GM18868 (cell line): ENCODE measurements around the gene FAM163B.
"Not testable (repeated sequence)": the region's sequence is repeated elsewhere in the genome, so short reads cannot be mapped to it uniquely, and the experiment has no call there.

ENCODE experiments used
- ATAC-seq: cut with Tn5 transposase; IDR thresholded peaks from one replicate; pipeline ENCODE4 v1.9.1; 2021; ENCODE audit warnings: mild to moderate bottlenecking, moderate library complexity; ENCODE audit not compliant: unreplicated experiment

FAM163B gene

DNA sequence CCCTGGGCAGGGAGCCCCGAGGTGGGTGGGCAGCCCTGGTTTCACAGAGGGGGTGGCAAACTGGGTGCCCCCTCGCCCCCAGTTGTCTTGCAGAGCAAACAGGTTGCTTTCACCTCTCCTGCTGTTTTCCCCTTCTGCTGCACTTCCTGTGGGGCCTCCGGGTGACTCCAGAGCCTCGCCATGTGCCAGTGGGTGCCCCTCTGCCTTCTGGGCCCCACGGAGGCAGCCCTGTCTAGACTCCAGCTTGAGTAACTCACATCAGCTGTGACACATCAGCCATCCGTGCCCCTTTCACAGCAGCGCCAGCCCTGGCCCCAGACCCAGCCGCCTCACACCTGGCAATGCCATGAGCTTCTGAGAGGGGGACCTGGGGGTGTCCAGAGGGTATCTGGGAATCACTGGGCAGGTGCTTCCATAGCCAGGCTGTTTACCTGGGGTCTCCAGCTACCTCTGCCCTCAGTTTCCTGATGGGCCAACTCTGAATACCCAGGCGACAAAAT, 37.7 kb downstream of the FAM163B start:
- no peak for ATAC-seq

DNA sequence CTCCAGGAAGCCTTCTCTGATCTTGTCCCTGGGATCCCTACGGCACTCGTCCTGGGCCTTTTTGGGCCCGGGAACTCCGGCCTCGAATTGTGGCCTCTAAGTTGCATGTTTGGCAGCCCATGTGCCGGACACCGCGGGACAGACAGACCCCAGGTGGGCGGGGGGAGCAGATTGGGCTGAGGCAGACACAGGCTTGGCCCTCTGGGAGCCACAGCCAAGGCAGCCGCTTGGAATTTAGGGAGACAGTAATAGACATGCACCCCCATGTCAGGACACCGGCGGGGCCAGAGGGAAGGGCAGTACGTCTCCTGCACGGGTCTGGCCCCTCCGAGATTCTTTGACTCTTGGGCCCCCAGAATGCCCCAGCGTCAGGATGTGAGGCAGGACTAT, 38.5 kb downstream of the FAM163B start:
- ATAC-seq, result no peak

DNA sequence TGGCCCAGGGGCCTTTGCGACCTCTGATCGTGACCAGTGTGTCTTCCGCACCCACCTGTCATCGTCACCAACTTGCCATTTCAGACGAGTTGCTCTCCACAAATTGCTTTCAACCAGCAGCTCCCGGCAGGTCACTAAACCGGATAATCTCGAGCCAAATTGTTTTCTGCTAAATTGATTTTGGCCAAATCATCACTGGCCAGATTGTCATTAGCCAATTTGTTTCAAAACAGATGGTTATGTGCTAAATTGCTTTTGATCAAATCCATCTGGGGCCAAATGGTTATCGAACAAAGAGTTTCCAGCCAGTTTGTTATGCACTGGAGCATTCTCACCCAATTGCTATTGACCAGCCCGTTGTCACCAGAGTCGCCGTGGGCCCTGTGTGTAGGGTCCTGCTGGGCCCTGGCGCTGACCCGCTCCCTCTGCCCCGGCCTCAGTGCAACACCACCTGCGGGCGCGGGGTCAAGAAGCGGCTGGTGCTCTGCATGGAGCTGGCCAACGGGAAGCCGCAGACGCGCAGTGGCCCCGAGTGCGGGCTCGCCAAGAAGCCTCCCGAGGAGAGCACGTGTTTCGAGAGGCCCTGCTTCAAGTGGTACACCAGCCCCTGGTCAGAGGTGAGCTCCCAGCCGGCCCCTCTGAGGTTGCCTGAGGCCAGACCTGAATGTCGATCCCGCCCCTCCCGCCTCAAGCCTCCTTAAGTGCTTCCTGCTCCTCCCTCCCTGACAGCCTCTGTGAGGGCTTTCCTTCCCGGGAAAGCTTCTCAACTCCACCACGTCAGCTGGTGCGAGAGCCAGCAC, 39.1 kb downstream of the FAM163B start:
- no peak for ATAC-seq

DNA sequence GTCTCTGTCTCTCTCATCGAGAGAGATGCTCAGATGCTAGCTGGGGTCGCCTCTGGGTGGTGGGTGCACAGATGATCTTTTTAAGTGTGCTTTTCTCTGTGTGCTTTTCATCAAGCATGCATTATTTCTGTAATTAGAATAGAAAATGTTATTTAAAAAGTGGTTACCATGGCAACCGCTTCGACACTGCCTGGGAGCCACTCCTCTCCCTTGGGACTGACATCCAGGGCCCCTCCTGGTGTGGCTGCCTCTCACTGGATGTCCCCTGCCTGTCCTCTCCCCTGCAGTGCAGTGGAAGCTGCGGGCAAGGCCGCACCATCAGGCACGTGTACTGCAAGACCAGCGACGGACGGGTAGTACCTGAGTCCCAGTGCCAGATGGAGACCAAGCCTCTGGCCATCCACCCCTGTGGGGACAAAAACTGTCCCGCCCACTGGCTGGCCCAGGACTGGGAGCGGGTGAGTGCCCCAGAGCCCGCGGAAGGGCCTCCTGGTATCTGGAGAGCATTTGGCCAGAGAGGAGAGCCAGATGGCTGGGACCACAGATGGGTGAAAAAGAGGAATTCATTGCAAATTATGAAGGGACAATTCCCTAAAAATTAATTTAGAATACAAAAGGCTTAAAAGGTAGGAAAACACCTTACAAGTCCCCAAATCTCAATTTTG, 39.9 kb downstream of the FAM163B start:
- ATAC-seq, result no peak

DNA sequence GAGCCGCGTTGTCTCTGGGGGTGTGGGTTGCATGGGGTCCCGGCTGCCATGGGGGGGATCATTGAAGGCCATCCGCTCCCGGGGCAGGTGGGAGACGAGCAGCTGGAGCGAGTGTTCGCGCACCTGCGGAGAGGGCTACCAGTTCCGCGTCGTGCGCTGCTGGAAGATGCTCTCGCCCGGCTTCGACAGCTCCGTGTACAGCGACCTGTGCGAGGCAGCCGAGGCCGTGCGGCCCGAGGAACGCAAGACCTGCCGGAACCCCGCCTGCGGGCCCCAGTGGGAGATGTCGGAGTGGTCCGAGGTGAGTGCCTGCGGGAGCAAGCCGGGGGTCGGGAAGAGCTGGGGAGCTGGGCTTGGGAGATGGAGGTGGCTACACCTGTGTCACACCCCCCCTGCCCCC, 41.0 kb downstream of the FAM163B start:
- no peak for ATAC-seq

DNA sequence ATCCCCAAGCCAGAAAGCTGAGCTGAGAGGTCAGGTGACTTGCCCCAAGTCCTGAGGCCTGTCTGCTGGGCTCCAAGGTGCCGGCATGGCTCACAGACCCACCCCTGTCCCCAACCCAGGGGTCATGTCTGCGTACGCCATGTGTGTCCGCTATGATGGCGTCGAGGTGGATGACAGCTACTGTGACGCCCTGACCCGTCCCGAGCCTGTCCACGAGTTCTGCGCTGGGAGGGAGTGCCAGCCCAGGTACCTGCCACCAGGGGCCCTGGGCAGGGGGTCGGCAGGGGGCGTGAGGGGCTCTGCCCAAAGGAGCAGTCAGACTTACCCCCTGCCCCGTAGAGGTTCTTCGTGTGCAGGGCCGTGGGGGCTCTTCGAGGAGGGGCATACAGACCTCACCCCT, 42.4 kb downstream of the FAM163B start:
- no peak for ATAC-seq

DNA sequence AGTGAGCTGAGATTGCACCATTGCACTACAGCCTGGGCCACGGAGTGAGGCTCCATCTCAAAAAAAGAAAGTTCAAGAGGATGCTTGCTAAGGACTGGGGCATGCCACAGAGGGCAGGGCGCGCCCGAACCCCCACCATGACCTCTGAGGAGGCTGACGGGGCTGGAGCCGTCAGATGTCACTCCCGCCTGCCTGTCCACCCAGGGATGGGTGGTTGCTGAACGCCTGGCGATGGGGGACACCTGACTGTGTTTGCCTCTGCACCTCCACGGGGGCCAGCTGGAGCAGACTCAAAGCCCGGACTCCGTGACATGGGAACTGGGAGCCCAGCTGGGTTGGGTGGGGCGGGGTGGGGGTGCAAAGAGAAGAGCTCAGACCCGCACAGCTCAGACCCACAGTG, 42.8 kb downstream of the FAM163B start:
- ATAC-seq, result no peak

DNA sequence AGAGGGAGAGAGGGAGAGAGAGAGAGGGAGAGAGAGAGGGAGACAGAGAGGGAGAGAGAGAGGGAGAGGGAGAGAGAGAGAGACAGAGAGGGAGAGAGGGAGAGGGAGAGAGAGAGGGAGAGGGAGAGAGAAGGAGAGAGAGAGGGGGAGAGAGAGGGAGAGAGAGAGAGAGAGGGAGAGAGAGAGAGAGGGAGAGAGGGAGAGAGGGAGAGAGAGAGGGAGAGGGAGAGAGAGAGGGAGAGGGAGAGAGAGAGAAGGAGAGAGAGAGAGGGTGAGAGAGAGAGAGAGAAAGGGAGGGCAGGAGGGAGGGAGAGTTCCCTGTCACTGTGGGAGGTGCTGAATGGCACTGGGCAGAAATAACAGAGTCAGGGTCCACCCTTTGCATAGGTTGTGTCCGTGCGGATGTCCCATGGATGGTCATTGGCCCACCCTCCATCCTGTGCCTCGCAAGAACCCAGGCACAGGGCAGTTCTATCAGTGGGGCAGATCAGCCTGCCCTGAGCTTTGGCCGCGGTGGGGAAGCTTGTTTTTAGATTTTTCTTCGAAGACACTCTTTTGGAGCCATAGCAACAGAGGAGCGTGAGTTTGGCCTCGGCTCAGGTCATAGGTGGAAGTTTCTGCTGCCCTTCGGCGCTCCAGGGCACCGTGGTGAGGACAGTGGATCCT, 44.6 kb downstream of the FAM163B start:
- no peak for ATAC-seq

DNA sequence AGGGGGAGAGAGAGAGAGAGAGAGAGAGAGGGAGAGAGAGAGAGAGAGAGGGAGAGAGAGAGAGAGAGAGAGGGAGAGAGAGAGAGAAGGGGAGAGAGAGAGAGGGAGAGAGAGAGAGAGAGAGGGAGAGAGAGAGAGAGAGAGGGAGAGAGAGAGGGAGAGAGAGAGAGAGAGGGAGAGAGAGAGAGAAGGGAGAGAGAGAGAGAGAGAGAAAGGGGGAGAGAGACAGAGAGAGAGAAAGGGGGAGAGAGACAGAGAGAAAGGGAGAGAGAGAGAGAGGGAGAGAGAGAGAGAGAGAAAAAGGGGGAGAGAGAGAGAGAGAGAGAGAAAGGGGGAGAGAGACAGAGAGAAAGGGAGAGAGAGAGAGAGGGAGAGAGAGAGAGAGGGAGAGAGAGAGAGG, 45.4 kb downstream of the FAM163B start:
- not testable (repeated sequence) for ATAC-seq

DNA sequence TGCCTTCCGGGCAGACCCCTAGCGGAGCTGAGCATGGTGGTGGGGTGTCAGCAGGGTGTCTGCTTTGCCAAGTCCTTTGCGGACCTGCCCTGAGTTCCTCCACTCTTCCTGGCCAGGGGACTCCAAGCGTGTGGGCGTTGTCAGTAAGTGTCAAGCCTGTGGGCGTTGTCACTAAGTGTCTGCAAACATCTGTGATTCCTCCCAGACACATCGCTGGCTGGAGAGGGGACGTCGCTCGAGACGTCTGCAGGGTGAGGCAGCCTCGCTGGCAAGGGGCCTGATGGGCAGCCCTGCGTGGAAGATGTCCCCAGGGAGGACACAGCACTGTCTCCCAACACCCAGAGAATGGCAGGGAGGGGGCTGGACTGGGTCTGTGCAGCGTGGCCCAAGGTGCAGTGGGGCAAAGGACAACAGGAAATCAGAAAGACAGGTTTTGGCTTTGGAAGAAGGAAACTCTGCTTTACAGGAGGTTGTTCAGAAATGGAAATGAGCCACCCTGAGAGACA, 45.8 kb downstream of the FAM163B start:
- ATAC-seq, result no peak

DNA sequence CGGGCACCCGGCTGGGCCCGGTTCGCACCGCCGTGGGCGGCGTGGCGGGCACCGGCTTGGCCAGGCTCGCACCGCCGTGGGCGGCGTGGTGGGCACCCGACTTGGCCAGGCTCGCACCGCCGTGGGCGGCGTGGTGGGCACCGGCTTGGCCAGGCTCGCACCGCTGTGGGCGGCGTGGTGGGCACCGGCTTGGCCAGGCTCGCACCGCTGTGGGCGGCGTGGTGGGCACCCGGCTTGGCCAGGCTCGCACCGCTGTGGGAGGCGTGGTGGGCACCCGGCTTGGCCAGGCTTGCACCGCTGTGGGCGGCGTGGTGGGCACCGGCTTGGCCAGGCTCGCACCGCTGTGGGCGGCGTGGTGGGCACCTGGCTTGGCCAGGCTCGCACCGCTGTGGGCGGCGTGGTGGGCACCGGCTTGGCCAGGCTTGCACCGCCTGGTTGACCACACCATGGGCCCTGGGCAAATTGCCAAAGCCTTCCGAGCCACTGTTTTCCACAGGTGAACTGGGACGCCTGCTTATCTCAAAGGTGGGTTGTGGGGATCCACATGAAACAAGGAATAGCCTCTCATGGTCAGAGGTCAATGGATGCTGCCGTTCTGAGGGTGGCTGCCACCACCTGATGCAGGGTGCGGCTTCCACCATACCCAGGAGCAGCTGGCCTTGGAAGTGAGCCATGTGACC, 46.4 kb downstream of the FAM163B start:
- no peak for ATAC-seq

DNA sequence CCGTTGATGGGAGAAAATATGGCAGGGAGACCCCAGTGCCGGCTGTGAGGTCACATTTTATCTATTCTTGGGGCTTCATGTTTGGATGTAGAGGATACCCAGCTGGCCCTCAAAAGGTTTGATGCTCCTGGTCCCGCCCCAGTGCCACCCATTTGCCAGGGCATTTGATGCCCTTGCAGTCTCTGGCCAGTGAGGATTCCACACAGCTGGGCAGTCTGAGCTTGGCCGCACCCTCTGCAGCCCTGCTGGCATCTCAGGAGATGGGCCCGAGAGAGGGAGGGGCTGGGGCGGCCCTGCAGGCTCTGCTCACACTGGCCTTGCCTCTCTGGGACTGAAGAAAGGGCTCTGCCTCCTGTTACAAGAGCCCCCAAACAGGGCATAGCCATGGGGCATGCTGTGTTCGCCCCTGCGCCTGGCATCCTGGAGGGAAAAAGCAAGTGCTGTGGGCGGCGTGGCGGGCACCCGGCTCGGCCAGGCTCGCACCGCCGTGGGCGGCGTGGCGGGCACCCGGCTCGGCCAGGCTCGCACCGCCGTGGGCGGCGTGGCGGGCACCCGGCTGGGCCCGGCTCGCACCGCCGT, 47.1 kb downstream of the FAM163B start:
- ATAC-seq, result no peak

DNA sequence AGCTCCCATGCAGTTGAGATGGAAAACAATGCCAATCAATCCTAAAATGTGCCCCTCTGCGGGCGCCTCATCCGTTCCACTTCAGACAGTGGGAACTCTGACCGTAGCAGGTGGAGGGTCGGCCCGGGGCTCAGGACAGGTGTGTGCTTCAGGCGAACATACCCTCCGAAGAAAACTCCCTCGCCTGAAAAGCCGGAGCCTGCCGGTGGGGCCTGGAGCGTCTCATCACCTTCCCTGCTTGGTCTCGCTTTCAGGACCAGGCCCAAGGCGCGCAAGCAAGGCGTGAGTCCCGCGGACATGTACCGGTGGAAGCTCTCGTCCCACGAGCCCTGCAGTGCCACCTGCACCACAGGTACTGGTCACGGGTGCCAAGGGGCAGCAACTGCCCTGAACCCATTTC, 48.2 kb downstream of the FAM163B start:
- ATAC-seq, result no peak

DNA sequence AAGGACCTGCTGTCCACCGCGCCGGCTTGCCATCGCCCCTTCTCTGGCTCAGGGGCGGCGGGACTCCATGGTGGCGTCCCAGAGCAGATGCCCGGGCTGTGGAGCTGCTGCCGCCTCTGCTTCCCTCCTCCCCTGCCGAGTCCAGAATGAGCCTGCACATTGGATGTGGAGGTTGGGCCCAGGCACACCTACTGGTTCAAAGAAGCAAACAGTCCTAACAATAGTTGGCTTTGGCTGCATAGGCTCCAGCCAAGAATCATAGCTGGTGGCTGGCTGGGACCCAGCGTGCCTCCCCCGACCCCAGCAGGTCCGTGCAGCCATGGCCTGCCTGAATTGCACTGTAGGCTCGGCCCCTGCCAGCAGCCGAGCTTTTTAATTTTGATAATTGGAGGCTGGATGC, 48.9 kb downstream of the FAM163B start:
- no peak for ATAC-seq

DNA sequence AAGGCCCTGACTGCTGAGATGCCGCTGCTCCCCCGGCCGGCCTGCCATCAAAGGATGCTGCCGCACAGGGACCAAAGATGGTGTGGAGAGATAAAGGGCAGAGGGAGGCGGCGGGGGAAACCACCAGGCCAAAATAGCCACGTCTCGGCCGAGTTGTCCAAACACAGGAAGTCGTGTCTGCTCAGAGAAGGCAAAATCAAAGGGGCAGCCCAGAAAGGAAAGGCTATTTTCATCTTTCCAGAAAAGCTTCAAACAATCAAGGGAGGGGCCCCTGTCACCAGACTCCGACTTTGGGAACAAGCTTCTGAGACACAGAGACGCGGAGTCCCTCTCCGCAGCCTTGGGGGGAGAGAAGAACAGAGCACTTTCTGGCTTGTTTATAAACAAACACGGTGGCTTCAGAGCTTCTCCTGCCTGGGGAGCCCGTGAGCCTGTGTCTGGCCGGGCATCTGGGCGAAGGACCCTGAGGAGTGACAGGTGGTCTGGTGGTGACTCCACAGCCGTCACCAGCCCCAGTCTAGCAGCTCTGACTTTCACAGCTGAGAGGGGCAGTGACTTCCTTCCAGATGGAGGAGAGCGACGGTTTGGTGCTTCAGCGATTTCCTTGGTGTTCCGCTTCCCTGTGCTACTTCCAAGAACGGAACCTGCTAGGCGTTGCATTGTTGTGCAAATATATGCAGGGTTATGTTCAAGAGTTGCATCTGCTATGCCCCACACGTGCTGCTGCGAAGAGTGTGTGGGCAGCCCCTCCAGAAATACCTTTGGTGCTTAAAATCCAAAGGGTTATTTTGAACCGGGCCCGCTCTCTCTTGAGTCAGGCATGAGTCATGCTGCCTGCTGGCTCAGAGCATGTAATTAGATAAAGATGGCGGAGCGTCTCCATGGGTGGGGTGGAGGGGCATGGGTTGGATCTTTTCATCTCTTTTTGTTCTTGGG, 50.7 kb downstream of the FAM163B start:
- peak; percentile 56 for ATAC-seq

DNA sequence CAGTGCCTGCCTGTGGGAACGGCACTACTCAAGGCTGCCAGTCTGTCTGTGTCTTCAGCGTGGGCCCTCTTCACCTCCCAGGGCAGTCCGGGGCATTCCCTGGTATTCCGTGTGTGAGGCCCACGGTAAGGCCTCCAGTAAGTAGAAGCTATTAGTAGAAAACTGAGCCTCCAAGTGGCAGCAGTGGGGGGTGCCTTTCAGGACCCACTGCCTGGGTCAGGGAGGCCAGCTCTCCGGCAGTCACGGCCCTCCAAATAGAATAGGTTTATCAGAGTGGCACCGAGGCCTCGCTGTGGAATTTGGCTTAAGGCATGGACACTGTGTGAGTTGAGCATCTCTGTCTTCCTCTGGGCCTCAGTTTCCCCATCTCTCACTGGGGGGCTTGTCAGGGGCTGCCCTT, 51.6 kb downstream of the FAM163B start:
- ATAC-seq, result no peak

DNA sequence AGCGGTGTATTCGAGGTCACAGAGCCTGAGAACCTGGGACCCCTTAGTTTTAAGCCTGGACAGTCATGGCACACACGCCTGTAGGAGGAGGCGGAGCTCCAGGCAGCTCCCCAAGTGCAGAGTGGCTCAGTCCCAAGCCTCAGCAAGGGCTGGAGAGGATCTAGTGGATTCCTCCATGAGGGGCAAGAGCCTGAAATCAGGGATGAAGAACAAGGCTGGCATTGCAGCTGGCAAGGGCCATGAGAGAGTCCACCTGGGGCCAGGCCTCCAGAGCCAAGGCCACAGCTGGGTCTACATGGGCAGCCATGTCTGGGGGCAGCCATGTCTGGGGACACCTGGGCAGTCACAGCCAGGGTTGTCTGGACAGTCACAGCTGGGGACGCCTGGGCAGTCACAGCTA, 52.8 kb downstream of the FAM163B start:
- ATAC-seq, result no peak

DNA sequence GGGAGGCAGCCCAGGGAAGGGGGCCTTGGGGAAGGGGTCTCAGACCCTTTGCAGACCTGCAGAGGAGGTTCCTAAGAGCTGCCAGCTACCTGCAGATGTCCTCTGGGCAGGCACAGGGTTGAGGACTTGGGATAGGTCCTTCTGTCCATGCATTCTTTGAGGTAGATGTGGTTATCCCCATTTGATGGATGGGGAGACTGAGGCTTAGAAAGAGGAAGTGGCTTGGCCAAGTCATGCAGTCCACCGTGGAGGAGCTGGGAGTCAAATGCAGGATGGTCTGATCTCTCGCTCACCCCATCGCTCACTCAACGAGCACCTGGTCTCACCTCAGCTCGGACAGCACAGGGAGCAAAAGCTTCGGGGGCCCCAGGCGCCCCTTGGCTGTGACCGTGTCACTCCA, 54.5 kb downstream of the FAM163B start:
- ATAC-seq, result no peak

DNA sequence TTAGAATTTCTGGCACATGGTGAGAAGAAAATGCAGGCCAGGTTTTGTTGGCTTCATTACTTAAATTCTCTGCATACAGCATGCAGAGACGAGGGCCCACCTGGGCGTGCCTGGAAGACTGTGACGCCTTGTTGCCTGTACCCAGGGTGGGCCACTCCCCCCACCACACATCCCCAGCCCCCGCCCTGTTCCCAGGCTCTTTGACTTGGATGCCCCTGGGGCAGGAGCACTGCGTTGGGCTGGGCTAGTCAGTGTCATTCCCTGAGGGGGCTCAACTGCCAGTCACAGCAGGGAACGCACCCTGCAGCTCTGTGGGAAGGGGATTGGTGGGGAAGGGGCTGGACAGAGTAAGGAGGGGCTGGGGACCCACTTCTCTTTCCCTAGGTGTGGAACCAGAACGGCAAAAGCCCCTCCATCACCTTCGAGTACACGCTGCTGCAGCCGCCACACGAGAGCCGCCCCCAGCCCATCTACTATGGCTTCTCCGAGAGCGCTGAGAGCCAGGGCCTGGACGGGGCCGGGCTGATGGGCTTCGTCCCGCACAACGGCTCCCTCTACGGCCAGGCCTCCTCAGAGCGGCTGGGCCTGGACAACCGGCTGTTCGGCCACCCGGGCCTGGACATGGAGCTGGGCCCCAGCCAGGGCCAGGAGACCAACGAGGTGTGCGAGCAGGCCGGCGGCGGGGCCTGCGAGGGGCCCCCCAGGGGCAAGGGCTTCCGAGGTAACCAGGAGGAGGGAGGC, 55.0 kb downstream of the FAM163B start:
- ATAC-seq, result no peak
